HepG2 (cell line): ENCODE data around the gene SLC25A1. TPM values are rescaled to one million over a fixed set of nuclear protein-coding genes. Genes with fewer than 3 reads are reported as not detected.

ENCODE experiments used
- EP300 ChIP-seq, 3 experiments: sonication (generic) in 1 of 3; formaldehyde crosslinking in 1 of 3; IDR thresholded peaks; 2 replicates each; pipeline versions ENCODE4 v1.5.1 to v1.6.1; 2011 to 2020; ENCODE audit warnings: low read depth in 2 of 3, low read length in 2 of 3, borderline replicate concordance in 1 of 3, improper control_type of control experiment in 1 of 3, mild to moderate bottlenecking in 1 of 3, missing genetic modification reagents in 1 of 3, moderate library complexity in 1 of 3
- ETS1 ChIP-seq: sonication (generic); formaldehyde crosslinking; IDR thresholded peaks from 2 replicates; pipeline ENCODE4 v1.4.0; 2020; ENCODE audit warnings: missing genetic modification reagents
- FOSL2 ChIP-seq: sonication (generic); formaldehyde crosslinking; IDR thresholded peaks from 2 replicates; pipeline ENCODE4 v1.4.0; 2020; ENCODE audit warnings: missing genetic modification reagents
- FOXP1 ChIP-seq, 2 experiments: fragments of 450-650 bp in 1 of 2; IDR thresholded peaks; 2 replicates each; pipeline ENCODE4 v1.6.1; 2017 to 2018; ENCODE audit warnings: antibody characterized with exemption in 1 of 2
- KDM1A ChIP-seq: IDR thresholded peaks from 2 replicates; pipeline ENCODE4 v1.6.1; 2016; ENCODE audit warnings: missing compliant biosample characterization
- KLF12 ChIP-seq: sonication (generic); formaldehyde crosslinking; IDR thresholded peaks from 2 replicates; pipeline ENCODE4 v1.4.0; 2020; ENCODE audit warnings: missing genetic modification reagents, borderline replicate concordance
- MEF2D ChIP-seq: sonication (generic); formaldehyde crosslinking; IDR thresholded peaks from 2 replicates; pipeline ENCODE4 v1.5.1; 2020; ENCODE audit warnings: mild to moderate bottlenecking, missing genetic modification reagents
- SALL2 ChIP-seq: sonication (generic); formaldehyde crosslinking; IDR thresholded peaks from 2 replicates; pipeline ENCODE4 v1.8.1; 2023; ENCODE audit warnings: mild to moderate bottlenecking, missing genetic modification reagents, inconsistent platforms
- SATB2 ChIP-seq: sonication (generic); formaldehyde crosslinking; IDR thresholded peaks from 2 replicates; pipeline ENCODE4 v1.5.0; 2020; ENCODE audit warnings: missing genetic modification reagents
- SOX5 ChIP-seq: IDR thresholded peaks from 2 replicates; pipeline ENCODE4 v1.6.1; 2016; ENCODE audit warnings: borderline replicate concordance
- SP4 ChIP-seq: sonication (generic); formaldehyde crosslinking; IDR thresholded peaks from 2 replicates; pipeline ENCODE4 v1.8.1; 2023; ENCODE audit warnings: mild to moderate bottlenecking, missing genetic modification reagents
- TCF12 ChIP-seq, 2 experiments: fragments of 450-650 bp in 1 of 2; sonication (generic) in 1 of 2; formaldehyde crosslinking in 1 of 2; IDR thresholded peaks; 2 replicates each; pipeline versions ENCODE4 v1.6.1 to v1.8.0; 2017 to 2022; ENCODE audit warnings: antibody characterized with exemption in 1 of 2, mild to moderate bottlenecking in 1 of 2, missing genetic modification reagents in 1 of 2, moderate library complexity in 1 of 2
- TEAD3 ChIP-seq: optimal IDR thresholded peaks from 2 replicates; pipeline ENCODE3; 2016; ENCODE audit warnings: borderline replicate concordance
- XBP1 ChIP-seq: sonication (generic); formaldehyde crosslinking; IDR thresholded peaks from 2 replicates; pipeline ENCODE4 v1.5.0; 2020; ENCODE audit warnings: missing genetic modification reagents
- ZBED4 ChIP-seq: sonication (generic); formaldehyde crosslinking; IDR thresholded peaks from 2 replicates; pipeline ENCODE4 v1.4.0; 2020; ENCODE audit warnings: missing genetic modification reagents, borderline replicate concordance
- ZBTB1 ChIP-seq: sonication (generic); formaldehyde crosslinking; IDR thresholded peaks from 2 replicates; pipeline ENCODE4 v1.4.0; 2020; ENCODE audit warnings: missing genetic modification reagents, borderline replicate concordance
- ZBTB20 ChIP-seq: sonication (generic); formaldehyde crosslinking; IDR thresholded peaks from 2 replicates; pipeline ENCODE4 v1.8.1; 2023; ENCODE audit warnings: missing genetic modification reagents, low read depth, mild to moderate bottlenecking, borderline replicate concordance
- ZBTB21 ChIP-seq: sonication (generic); formaldehyde crosslinking; IDR thresholded peaks from 2 replicates; pipeline ENCODE4 v1.4.0; 2020; ENCODE audit warnings: missing genetic modification reagents
- ZNF274 ChIP-seq: sonication (generic); formaldehyde crosslinking; IDR thresholded peaks from 2 replicates; pipeline ENCODE4 v1.5.1; 2020; ENCODE audit warnings: mild to moderate bottlenecking, missing genetic modification reagents
- ZNF512 ChIP-seq: sonication (generic); formaldehyde crosslinking; IDR thresholded peaks from 2 replicates; pipeline ENCODE4 v1.4.0; 2020; ENCODE audit warnings: mild to moderate bottlenecking, missing genetic modification reagents
- ZNF569 ChIP-seq: sonication (generic); formaldehyde crosslinking; IDR thresholded peaks from 2 replicates; pipeline ENCODE4 v1.5.0; 2020; ENCODE audit warnings: mild to moderate bottlenecking, missing genetic modification reagents, moderate library complexity, borderline replicate concordance
- ZNF747 ChIP-seq: sonication (generic); formaldehyde crosslinking; IDR thresholded peaks from 2 replicates; pipeline ENCODE4 v1.8.1; 2023; ENCODE audit warnings: missing genetic modification reagents, mild to moderate bottlenecking, borderline replicate concordance
- ZNF878 ChIP-seq: sonication (generic); formaldehyde crosslinking; IDR thresholded peaks from 2 replicates; pipeline ENCODE4 v1.8.1; 2023; ENCODE audit warnings: mild to moderate bottlenecking, missing genetic modification reagents, moderate library complexity
- ZSCAN20 ChIP-seq: sonication (generic); formaldehyde crosslinking; IDR thresholded peaks from 2 replicates; pipeline ENCODE4 v1.4.0; 2020; ENCODE audit warnings: missing genetic modification reagents, mild to moderate bottlenecking, borderline replicate concordance
- ZSCAN31 ChIP-seq: sonication (generic); formaldehyde crosslinking; IDR thresholded peaks from 2 replicates; pipeline ENCODE4 v1.5.0; 2020; ENCODE audit warnings: low read depth, mild to moderate bottlenecking, missing genetic modification reagents
- polyA plus RNA-seq, 8 experiments: library from polyadenylated mRNA; depleted of rRNA in 3 of 8; stranded (reverse) in 7 of 8; unstranded in 1 of 8; fragments of >200 nt; fragmentation: Illumina TruSeq in 4 of 8; extraction: Trizol in 4 of 8; gene quantifications; 2 replicates each; pipeline versions ENCODE4 v1.2.1 to v1.2.3, GENCODE V29; 2011 to 2016; ENCODE audit warnings: low read depth in 4 of 8, missing spikeins in 1 of 8, mixed read lengths in 1 of 8; ENCODE audit not compliant: insufficient read depth in 1 of 8
- total RNA-seq, 5 experiments: library from RNA; depleted of rRNA; stranded (reverse); fragments of >200 nt; fragmentation: Illumina TruSeq; extraction: Trizol; gene quantifications; 2 replicates each; pipeline ENCODE4 v1.2.3, GENCODE V29; 2016; ENCODE audit warnings: low read depth in 1 of 5

SLC25A1 gene
- total and polyA plus RNA-seq, 2 of the 13 experiments (the other 11 are each of a cell fraction or from before 2014, with no cell fraction given) = 49.4 to 161 TPM

GRCh38 chr22:19178065-19178656 is 375 bp downstream of the SLC25A1 start (continued):
- TF ChIP-seq ZNF747 (0 out of 2 replicates have a peak, but pooled peaks have one; percentile 17), ZSCAN20 (CRISPR knock-in tag) (no peak), ZBTB20 (no peak), EP300 (IDR thresholded peaks at IDR 0.05; ENCODE audit: low read depth in 2 of 2, low read length in 2 of 2) (no peak; a peak in 1 of 4 replicates), EP300 (CRISPR knock-in tag; IDR thresholded peaks at IDR 0.05; ENCODE audit: borderline replicate concordance) (no peak), ZNF512 (no peak), KLF12 (no peak), MEF2D (CRISPR knock-in tag) (no peak), TEAD3 (CRISPR knock-in tag) (no peak), ZBTB1 (CRISPR knock-in tag) (no peak), TCF12 (IDR thresholded peaks at IDR 0.05) (no peak), TCF12 (CRISPR knock-in tag; IDR thresholded peaks at IDR 0.05) (no peak), FOXP1 (IDR thresholded peaks at IDR 0.05) (no peak), FOXP1 (CRISPR knock-in tag; IDR thresholded peaks at IDR 0.05) (no peak), ZBTB21 (no peak), FOSL2 (CRISPR knock-in tag) (no peak), ZNF569 (CRISPR knock-in tag) (no peak), XBP1 (CRISPR knock-in tag) (no peak), ETS1 (CRISPR knock-in tag) (no peak), ZSCAN31 (peak; percentile 87), KDM1A (CRISPR knock-in tag) (no peak), ZBED4 (CRISPR knock-in tag) (no peak), ZNF878 (no peak), SOX5 (CRISPR knock-in tag) (no peak), SP4 (CRISPR knock-in tag) (no peak), ZNF274 (CRISPR knock-in tag) (no peak), SALL2 (CRISPR knock-in tag) (no peak), SATB2 (CRISPR knock-in tag) (no peak)
